K562 (cell line): ENCODE data around the gene MRPL2. TPM values are rescaled to one million over a fixed set of nuclear protein-coding genes. Genes with fewer than 3 reads are reported as not detected.

Source experiments
- NFIC ChIP-seq: fragments of 450-650 bp; IDR thresholded peaks from 2 replicates; pipeline ENCODE4 v1.6.1; 2017; ENCODE audit warnings: mild to moderate bottlenecking, inconsistent platforms
- RFX1 ChIP-seq: fragments of 450-650 bp; IDR thresholded peaks from 2 replicates; pipeline ENCODE4 v1.6.1; 2016; ENCODE audit warnings: mild to moderate bottlenecking, moderate library complexity
- ZNF764 ChIP-seq: fragments of 250-450 bp; sonication (Bioruptor Pico); IDR thresholded peaks from 2 replicates; pipeline ENCODE4 v1.4.0; 2020; ENCODE audit warnings: low read depth, mild to moderate bottlenecking, moderate library complexity
- polyA plus RNA-seq, 8 experiments: library from polyadenylated mRNA; depleted of rRNA in 4 of 8; stranded (reverse) in 5 of 8; unstranded in 3 of 8; fragments of >200 nt; fragmentation: Nextera tagmentation in 2 of 8; fragmentation: Illumina TruSeq in 1 of 8; extraction: Ambion mirVana in 2 of 8; extraction: Trizol in 1 of 8; gene quantifications; 2 replicates each; pipeline versions ENCODE4 v1.2.1 to v1.2.3, GENCODE V29; 2011 to 2014; ENCODE audit warnings: inconsistent platforms in 1 of 8, missing spikeins in 1 of 8
- total RNA-seq, 7 experiments: library from RNA; depleted of rRNA in 6 of 7; stranded (reverse); fragments of >200 nt in 6 of 7; fragmentation: Illumina TruSeq in 2 of 7; extraction: Trizol in 2 of 7; gene quantifications; 2 replicates each; pipeline versions ENCODE4 v1.2.1 to v1.2.3, GENCODE V29; 2011 to 2021; ENCODE audit warnings: low replicate concordance in 1 of 7
- TF ChIP-seq, protein P1 (sequence below), 2 experiments: fragments of 450-650 bp in 1 of 2; sonication (generic) in 1 of 2; formaldehyde crosslinking in 1 of 2; IDR thresholded peaks; 2 replicates each; pipeline versions ENCODE4 v1.7.1 to v1.9.0; 2016 to 2022; ENCODE audit warnings: inconsistent platforms in 1 of 2, mild to moderate bottlenecking in 1 of 2, missing genetic modification reagents in 1 of 2

Gene MRPL2
- total and polyA plus RNA-seq, 9 of the 15 experiments (the other 6 are each of a cell fraction or from before 2014, with no cell fraction given) = 63.1 to 262 (median 121) TPM

GRCh38 chr6:43105538-43106222 is 46.4 kb upstream of the MRPL2 start (continued):
- TF ChIP-seq, protein P1, sequence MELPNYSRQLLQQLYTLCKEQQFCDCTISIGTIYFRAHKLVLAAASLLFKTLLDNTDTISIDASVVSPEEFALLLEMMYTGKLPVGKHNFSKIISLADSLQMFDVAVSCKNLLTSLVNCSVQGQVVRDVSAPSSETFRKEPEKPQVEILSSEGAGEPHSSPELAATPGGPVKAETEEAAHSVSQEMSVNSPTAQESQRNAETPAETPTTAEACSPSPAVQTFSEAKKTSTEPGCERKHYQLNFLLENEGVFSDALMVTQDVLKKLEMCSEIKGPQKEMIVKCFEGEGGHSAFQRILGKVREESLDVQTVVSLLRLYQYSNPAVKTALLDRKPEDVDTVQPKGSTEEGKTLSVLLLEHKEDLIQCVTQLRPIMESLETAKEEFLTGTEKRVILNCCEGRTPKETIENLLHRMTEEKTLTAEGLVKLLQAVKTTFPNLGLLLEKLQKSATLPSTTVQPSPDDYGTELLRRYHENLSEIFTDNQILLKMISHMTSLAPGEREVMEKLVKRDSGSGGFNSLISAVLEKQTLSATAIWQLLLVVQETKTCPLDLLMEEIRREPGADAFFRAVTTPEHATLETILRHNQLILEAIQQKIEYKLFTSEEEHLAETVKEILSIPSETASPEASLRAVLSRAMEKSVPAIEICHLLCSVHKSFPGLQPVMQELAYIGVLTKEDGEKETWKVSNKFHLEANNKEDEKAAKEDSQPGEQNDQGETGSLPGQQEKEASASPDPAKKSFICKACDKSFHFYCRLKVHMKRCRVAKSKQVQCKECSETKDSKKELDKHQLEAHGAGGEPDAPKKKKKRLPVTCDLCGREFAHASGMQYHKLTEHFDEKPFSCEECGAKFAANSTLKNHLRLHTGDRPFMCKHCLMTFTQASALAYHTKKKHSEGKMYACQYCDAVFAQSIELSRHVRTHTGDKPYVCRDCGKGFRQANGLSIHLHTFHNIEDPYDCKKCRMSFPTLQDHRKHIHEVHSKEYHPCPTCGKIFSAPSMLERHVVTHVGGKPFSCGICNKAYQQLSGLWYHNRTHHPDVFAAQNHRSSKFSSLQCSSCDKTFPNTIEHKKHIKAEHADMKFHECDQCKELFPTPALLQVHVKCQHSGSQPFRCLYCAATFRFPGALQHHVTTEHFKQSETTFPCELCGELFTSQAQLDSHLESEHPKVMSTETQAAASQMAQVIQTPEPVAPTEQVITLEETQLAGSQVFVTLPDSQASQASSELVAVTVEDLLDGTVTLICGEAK (IDR thresholded peaks at IDR 0.05) = no peak
- TF ChIP-seq, protein P1 (CRISPR knock-in tag; IDR thresholded peaks at IDR 0.05) = no peak
- TF ChIP-seq RFX1 (peak; percentile 28; the same call in 1 of the 2 replicates), NFIC (peak; percentile 61), ZNF764 (CRISPR knock-in tag) (no peak)
